Skin of body (tissue), 2 donors: Measurements from ENCODE around the gene ROR2. TPM values are rescaled to one million over a fixed set of nuclear protein-coding genes. Genes with fewer than 3 reads are reported as not detected.
A peak's percentile ranks its signal among the peaks of the same experiment; 100 is the strongest.

Experiments used
- DNase-seq: peaks from one replicate; lab custom pipeline; 2025; lab: John Stamatoyannopoulos, UW
- total RNA-seq: library from RNA; depleted of rRNA; stranded (reverse); fragments of >200 nt; gene quantifications from one replicate; pipeline ENCODE4 v1.2.3, GENCODE V29; 2014

Gene ROR2
- total RNA-seq, 1 donor from 2014 or later: 12.0 TPM

- DNase-seq: no peak
Measured at GRCh38 chr9:91820126-91820750, 129.8 kb downstream of the ROR2 start.

DNA sequence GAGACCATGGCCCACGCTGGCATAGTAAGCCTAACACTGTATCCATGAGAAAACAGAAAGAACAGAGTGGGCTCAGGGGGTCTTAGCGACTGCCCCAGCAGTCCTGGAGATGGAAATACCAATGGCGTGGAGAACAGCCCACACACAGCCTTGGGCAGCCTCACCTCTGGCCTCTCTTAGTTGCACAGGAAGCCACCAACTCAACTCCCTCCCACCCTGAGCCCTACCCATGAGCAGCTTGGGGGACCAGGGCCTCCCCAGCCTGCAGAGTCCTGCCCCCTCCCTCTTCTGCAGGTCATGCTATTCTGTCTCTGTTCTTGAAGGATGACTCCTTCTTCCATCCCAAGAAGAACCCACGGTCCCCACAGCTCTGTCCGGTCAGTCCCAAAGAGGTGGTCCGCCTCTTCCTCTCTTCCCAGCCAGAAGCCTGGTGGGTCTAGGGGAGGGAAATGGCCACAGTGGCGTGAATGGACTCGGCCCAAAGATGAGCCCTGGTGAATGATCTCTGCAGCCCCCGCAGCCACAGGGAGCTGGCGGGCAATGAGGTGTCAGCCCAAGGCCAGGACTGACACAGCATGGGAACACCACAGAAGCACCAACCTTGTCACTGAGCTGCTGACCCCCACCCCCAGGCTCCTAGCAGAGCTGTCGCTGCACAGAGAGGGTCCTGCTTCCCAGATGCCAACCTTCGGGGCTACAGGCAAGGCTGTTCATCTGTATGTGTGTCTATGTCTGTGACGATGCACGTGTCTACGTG, 131.2 kb downstream of the ROR2 start:
- no peak for DNase-seq

DNA sequence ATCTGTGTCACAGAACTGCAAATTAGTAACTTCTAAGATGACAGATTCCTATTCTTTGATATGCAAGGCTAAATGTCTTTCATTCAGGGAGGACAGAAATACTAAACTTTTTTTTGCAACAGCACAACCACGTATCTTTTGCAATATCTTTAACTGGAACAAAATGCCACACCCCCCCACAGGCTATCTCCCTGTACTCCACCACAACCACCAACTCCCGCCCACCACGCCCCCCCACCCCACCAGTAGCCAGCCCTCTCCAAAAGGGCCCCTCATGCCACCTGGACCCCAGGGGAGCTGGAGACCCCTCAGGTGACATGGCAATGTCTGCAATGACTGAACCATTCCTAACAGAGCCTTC, 131.8 kb downstream of the ROR2 start:
- DNase-seq: no peak

DNA sequence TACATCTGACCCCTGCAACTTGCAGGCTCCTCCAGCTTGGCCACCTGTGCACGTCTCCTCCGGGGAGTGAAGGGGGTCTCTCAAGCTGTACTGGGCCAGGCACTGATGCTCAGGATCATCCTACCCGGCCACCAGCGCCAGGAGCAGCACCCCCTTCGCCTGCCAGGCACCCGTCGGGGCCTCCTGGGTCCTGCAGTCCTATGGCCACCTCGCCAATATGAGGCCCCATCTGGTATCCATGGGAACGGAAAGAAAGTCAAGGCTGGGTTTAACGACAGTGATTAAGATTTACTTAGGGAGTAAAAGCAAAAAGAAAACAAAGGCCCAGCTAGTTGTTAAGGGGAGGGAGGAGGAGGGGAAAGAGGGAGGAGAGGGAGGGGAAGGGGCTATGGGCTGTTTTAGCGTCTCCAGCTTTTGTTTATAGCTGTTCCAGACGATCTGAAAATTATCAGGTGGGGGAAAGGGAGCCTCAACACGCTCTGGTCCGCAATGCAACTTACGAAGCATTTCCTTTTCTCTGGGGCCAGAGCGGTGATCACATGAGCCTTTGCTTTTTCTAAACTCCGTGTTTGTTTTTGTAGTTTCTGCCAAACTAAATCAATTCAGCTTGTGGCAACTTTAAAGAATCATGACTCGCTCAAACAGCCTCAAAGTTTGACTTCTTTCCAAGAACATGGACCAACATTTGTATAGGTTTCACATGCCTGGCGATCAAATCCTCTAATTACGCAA, 132.4 kb downstream of the ROR2 start:
- peak; percentile 91 for DNase-seq

DNA sequence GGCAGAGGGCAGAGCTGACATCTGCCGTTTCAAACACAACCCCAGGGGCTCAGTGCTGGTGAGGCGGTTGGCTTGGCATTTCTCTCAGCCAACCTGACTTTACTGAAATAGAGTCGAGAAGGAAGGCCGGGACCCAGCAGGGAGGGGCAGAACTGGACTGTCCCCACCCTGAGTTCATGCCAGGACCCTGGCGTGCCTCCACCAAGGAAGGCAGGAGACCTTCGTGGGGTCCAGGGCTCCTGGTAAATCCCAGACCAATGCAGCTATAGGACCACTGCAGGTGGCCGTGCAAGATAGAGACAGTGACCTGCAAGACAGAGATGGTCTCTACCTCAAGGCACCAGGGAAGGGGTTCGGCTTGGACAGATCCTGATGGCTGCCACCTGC, 132.9 kb downstream of the ROR2 start:
- no peak for DNase-seq

DNA sequence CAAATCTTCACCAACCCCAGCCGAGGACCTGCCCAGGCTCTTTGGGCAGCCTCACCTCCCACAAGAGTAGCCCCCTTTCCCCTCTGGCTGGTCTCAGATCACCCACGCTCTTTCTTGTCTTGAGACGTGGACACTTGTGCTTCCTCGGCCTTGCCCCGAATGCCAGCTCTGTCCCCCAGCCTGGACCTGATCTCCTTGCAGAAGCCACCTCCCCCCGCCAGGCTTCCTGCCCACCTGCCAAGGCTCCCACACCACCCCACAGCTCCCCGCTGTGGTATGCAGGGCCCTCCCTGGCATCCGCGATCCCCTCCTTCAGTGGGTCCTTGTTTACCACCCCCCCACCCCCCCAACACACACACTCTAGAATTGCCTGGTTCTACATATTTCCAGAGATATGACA, 133.7 kb downstream of the ROR2 start:
- no peak for DNase-seq

DNA sequence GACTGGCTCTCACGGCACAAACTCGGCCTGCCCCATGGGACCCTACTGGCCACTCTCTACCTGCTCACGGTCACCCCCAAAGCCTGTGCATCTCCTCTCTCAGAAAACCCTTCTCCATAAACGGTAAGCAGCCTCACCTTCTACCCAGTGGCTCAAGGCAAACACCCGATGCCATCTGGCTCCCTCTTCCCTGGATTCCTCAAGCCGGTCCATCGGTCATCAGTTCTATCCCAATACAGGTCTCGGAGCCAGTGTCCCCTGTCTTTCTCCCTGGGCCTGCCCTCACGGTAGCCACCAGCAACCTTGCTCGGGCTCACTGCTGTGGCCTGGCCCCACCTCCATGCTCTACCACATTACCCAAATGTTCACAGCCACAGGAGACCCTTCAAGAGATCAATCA, 134.1 kb downstream of the ROR2 start:
- DNase-seq: no peak

DNA sequence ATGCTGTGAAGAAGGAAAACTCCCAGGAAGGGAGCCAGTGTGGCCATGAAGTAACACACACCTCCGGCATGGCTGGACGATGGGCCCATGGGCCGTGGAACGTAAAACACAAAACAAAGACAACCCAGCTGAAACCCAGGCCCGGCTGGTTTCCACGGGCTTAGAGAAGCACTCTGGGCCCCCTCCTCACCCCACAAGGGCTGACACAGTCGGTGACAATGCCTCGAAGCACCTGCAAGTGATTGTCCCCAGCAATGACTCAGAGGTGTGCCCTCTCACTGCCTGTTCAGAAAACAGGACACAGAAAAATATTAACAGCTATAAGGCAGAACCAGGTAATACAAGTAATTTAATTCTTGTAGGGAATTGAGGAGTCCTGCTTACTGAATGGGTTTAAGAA, 135.3 kb downstream of the ROR2 start:
- no peak for DNase-seq

DNA sequence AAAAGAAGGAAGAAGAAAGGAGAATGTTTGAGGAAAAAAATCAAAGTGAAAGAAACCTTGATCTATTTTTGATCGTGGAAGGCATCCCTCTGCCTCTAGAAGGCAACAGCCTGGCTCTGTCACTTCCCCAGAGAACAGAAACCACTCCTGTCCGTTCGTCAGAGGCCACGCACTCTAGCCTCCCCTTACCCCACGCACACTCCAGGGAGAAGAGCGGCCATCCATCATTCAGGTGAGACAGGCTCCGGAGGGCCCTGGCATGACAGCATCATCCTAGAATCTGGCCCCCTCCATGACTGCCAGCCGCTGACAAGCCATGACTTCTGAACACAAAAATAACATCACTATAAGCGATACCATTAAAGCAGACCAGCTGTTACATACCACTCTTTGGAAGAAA, 135.8 kb downstream of the ROR2 start:
- DNase-seq: no peak

GRCh38 chr9:91813176-91813795, 136.7 kb downstream of the ROR2 start:
- DNase-seq: no peak

GRCh38 chr9:91812191-91812590, 137.8 kb downstream of the ROR2 start:
- DNase-seq: no peak

- DNase-seq: no peak
Measured at GRCh38 chr9:91811024-91811909, 138.8 kb downstream of the ROR2 start.

GRCh38 chr9:91810286-91810905, 139.6 kb downstream of the ROR2 start:
- DNase-seq: no peak

- DNase-seq: no peak
Measured at GRCh38 chr9:91809581-91810285, 140.3 kb downstream of the ROR2 start.

DNA sequence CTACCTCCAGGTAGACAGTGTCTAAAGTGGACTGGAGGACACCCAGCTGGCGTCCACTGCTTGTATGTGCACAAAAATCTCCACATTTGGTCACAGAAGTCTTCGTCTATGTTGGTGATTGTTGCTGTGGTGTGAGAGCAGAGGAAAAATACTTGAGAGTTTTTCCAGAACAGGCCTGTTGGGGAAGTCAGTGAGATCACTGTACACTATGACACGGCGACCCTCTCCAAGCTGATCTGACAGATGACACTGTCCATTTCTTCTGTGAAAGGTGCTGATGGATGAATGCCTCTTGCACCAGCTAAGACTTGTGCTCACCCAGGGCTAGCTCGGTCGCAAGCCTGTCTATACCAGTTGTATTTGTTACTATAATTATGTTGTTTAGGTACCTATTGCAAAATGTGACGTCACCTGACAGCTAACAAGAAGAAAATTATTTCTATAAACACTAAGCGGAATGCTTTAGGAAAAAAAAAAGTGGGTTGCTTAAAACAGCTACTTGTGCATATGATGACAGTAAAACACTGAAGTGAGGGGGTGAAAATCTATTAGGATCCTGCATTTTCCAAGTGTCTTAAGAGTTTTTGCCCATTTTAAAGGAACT, 142.3 kb downstream of the ROR2 start:
- DNase-seq: no peak

DNA sequence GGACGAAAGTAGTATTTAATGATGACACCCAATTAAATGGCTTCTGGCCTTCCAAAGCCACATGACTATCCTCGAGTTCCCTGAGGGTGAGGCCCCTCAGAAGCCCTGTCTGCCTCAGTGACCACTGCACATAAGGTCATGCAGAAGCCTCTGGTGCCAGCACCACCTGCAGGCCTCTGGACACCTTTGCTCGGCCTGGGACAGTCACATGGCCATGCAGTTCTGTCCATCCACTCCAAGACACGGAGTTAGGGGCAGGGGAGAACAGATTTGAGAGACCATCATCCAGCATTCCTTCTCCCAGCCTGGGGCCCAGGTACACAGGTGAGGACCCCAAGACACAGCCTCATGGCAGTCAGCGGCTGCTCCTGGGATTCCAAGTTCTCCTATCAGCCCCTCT, 145.0 kb downstream of the ROR2 start:
- no peak for DNase-seq

GRCh38 chr9:91803970-91804752, 145.9 kb downstream of the ROR2 start:
- no peak for DNase-seq

DNA sequence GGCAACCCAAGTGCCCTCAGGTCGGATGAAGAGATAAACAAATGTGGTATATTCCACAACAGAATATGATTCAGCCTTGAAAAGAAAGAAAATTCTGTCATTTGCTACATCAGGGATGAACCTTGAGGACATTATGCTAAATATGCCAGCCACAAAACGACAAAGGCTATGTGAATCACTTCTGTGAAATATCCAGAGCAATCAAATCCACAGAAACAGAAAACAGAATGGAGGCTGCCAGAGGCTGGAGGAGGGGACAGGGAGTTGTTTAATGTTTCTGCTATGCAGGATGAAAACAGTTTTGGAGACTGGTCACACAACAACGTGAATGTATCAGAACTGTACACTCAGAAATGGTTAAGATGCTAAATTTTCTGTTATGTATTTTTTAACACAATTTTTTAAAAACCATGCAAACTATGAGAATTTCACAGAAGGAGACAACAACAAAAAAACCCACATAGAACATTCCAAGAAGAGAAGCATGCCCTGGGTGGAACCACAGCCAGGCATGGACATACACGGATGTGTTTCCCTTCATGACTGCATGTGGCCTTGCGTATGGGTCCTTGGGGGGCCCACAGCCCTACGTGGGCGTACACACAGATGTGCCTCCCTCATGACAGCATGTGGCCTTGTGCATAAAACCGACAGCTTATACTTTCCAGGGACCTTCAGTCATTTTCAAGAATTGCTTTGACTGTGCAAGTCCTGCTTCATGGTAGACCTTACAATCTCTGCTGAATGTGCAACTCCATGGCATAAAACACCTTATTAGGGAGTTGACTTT, 146.7 kb downstream of the ROR2 start:
- peak; percentile 45 for DNase-seq
